PC-9 (cell line): ENCODE data around the gene SPDYE3. TPM values are rescaled to one million over a fixed set of nuclear protein-coding genes. Genes with fewer than 3 reads are reported as not detected.

Experiments used
- BruUV-seq: library from RNA; stranded (reverse); fragments of 400-500 nt; replicated peaks from 2 replicates; lab custom pipeline; 2021; lab: Mats Ljungman, UMichigan
- CTCF ChIA-PET: fragments of 300-600 bp; sonication (Branson Sonifier 250); formaldehyde crosslinking; loops from one replicate; lab custom pipeline; 2022; ENCODE audit warnings: antibody characterized with exemption; lab: Charles Lee
- POLR2A ChIA-PET: fragments of 300-600 bp; sonication (Branson Sonifier 250); formaldehyde crosslinking; loops from one replicate; lab custom pipeline; 2022; ENCODE audit warnings: antibody characterized with exemption; ENCODE audit not compliant: unreplicated experiment; lab: Charles Lee
- DNase-seq, 2 experiments: peaks; one replicate each; pipeline versions ENCODE4 v3.0.0 to v3.0.0-alpha.2; 2015 to 2022; ENCODE audit warnings: mixed read lengths in 1 of 2
- H2AFZ ChIP-seq: fragments of 200-600 bp; sonication (generic); 2 replicates; pipeline ENCODE4 v1.8.1; 2017; ENCODE audit warnings: antibody characterized with exemption
- H3F3A ChIP-seq: fragments of 200-600 bp; sonication (generic); 2 replicates; pipeline ENCODE4 v1.8.1; 2017; ENCODE audit warnings: antibody characterized with exemption, mild to moderate bottlenecking, low read depth; ENCODE audit not compliant: insufficient read depth
- H3K27ac ChIP-seq: fragments of 200-600 bp; sonication (generic); 2 replicates; pipeline ENCODE4 v1.6.1; 2016; ENCODE audit warnings: mixed run types
- H3K27me3 ChIP-seq: fragments of 200-600 bp; sonication (generic); 2 replicates; pipeline ENCODE4 v1.6.1; 2016; ENCODE audit warnings: low read depth, mixed run types; ENCODE audit not compliant: insufficient read depth
- H3K36me3 ChIP-seq: fragments of 200-600 bp; sonication (generic); 2 replicates; pipeline ENCODE4 v1.6.1; 2016; ENCODE audit warnings: low read depth, mixed run types
- H3K4me1 ChIP-seq: fragments of 200-600 bp; sonication (generic); replicated peaks from 2 replicates; pipeline ENCODE4 v1.6.1; 2016; ENCODE audit warnings: mixed run types; ENCODE audit not compliant: insufficient read depth
- H3K4me2 ChIP-seq: fragments of 200-600 bp; sonication (generic); 2 replicates; pipeline ENCODE4 v1.6.1; 2017; ENCODE audit warnings: mixed run types
- H3K4me3 ChIP-seq: fragments of 200-600 bp; sonication (generic); 2 replicates; pipeline ENCODE4 v1.6.1; 2016; ENCODE audit warnings: mixed run types
- H3K79me2 ChIP-seq: fragments of 200-600 bp; sonication (generic); 2 replicates; pipeline ENCODE4 v1.6.1; 2017; ENCODE audit warnings: low read depth, mixed run types
- H3K9me2 ChIP-seq: fragments of 200-600 bp; sonication (generic); 2 replicates; pipeline ENCODE4 v1.8.1; 2017; ENCODE audit warnings: mild to moderate bottlenecking; ENCODE audit not compliant: insufficient read depth
- H3K9me3 ChIP-seq: fragments of 200-600 bp; sonication (generic); 2 replicates; pipeline ENCODE4 v1.8.1; 2016; ENCODE audit warnings: low read depth; ENCODE audit not compliant: insufficient read depth
- H4K20me1 ChIP-seq: fragments of 200-600 bp; sonication (generic); 2 replicates; pipeline ENCODE4 v1.8.1; 2017; ENCODE audit not compliant: insufficient read depth
- EZH2 ChIP-seq: fragments of 200-600 bp; sonication (generic); IDR thresholded peaks from 2 replicates; pipeline ENCODE4 v1.8.0; 2017; ENCODE audit warnings: antibody characterized with exemption, low read depth
- intact Hi-C: fragments of 100-400 bp; cut with micrococcal nuclease; formaldehyde crosslinking; loops from one replicate; pipeline ENCODE4 v1.10.0; 2022; ENCODE audit not compliant: unreplicated experiment
- total RNA-seq: library from RNA; stranded (reverse); gene quantifications from 2 replicates; pipeline ENCODE4 v1.2.3, GENCODE V29; 2021
- TF ChIP-seq, protein P1 (sequence below): fragments of 200-600 bp; sonication (generic); conservative IDR thresholded peaks from 2 replicates; pipeline ENCODE4 v1.6.1; 2017; ENCODE audit warnings: mixed run types, antibody characterized with exemption, mild to moderate bottlenecking, moderate library complexity

The SPDYE3 gene
- total RNA-seq, 1 experiment from 2014 or later = not detected

DNA sequence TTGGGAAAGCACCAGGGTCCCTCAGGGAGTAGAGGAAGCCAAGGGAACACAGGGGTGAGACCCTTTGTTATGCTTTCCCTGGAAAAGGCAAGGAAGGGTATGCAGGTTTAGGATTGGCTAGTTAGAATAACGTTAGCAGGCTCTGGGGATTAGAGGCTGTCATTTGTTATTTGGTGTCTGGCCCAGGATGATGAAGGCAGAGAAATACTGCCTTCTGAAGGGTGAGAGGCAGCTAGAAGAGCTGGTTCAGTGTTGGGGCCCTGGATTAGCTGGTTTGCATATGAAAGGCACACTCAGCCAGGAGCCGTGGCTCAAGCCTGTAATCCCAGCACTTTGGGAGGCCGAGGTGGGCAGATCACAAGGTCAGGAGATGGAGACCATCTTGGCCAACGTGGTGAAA lies 62.8 kb downstream of the SPDYE3 start:
- CTCF ChIA-PET = no interaction called here

DNA sequence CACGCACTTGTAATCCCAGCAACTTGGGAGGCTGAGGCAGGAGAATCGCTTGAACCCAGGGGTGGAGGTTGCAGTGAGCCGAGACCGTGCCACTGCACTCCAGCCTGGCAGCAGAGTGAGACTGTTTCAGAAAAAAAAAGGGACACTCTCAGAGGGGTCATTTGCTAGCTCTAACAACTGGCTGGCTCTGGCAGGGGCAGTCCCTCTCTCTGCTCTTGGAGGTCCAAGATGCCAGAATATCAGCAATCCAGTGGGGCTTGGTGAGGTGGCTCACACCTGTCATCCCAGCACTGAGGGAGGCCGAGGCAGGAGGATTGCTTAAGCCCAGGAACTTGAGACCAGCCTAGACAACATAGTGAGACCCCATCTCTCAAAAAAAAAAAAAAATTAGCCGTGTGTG lies 63.2 kb downstream of the SPDYE3 start:
- no peak overlapping the region for H3K4me2 ChIP-seq
- POLR2A ChIA-PET = interaction anchor here (0.6 kb wide), 2 partner anchors 202 to 233 kb away, joined by 3 to 7 read pairs; partner anchors contain the start of gene GAL3ST4
- no peak overlapping the region for H3K4me3 ChIP-seq
- TF ChIP-seq, protein P1, sequence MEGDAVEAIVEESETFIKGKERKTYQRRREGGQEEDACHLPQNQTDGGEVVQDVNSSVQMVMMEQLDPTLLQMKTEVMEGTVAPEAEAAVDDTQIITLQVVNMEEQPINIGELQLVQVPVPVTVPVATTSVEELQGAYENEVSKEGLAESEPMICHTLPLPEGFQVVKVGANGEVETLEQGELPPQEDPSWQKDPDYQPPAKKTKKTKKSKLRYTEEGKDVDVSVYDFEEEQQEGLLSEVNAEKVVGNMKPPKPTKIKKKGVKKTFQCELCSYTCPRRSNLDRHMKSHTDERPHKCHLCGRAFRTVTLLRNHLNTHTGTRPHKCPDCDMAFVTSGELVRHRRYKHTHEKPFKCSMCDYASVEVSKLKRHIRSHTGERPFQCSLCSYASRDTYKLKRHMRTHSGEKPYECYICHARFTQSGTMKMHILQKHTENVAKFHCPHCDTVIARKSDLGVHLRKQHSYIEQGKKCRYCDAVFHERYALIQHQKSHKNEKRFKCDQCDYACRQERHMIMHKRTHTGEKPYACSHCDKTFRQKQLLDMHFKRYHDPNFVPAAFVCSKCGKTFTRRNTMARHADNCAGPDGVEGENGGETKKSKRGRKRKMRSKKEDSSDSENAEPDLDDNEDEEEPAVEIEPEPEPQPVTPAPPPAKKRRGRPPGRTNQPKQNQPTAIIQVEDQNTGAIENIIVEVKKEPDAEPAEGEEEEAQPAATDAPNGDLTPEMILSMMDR = no peak
- no peak for TF ChIP-seq EZH2
- H2AFZ ChIP-seq = no peak overlapping the region
- DNase-seq = no peak
- no peaks in the 10 kb centered on the region for H3K4me1 ChIP-seq
- CTCF ChIA-PET = no interaction called here
- H3K79me2 ChIP-seq = no peaks in the 10 kb centered on the region
- no peaks in the 10 kb centered on the region for H3K27me3 ChIP-seq
- H3K9me3 ChIP-seq = no peaks in the 10 kb centered on the region
- BruUV-seq = no TSS peak
- H3F3A ChIP-seq = peaks cover 33% of the 10 kb centered on the region
- peaks cover 9% of the 10 kb centered on the region; the same call in 1 of the 2 replicates for H4K20me1 ChIP-seq
- no peak overlapping the region for H3K27ac ChIP-seq
- no peaks in the 10 kb centered on the region for H3K36me3 ChIP-seq
- intact Hi-C loops = no loop called here
- no peaks in the 10 kb centered on the region for H3K9me2 ChIP-seq

More for the DNA sequence above, 62.8 kb downstream of the SPDYE3 start:
- H3K4me3 ChIP-seq = no peak overlapping the region
- H3K4me2 ChIP-seq = no peak overlapping the region
- H3F3A ChIP-seq = peaks cover 38% of the 10 kb centered on the region
- H3K4me1 ChIP-seq = no peaks in the 10 kb centered on the region
- H3K27me3 ChIP-seq = no peaks in the 10 kb centered on the region
- H3K36me3 ChIP-seq = no peaks in the 10 kb centered on the region
- intact Hi-C loops = no loop called here
- DNase-seq = no peak
- no peaks in the 10 kb centered on the region for H3K79me2 ChIP-seq
- no peaks in the 10 kb centered on the region for H3K9me3 ChIP-seq
- H3K27ac ChIP-seq = no peak overlapping the region
- H2AFZ ChIP-seq = no peak overlapping the region
- no peaks in the 10 kb centered on the region for H3K9me2 ChIP-seq
- H4K20me1 ChIP-seq = peaks cover 9% of the 10 kb centered on the region; the same call in 1 of the 2 replicates
- BruUV-seq = TSS peak; percentile 4
- POLR2A ChIA-PET = interaction anchor here (0.6 kb wide), 2 partner anchors 202 to 233 kb away, joined by 3 to 7 read pairs; partner anchors contain the start of gene GAL3ST4
- TF ChIP-seq, protein P1 = no peak
- no peak for TF ChIP-seq EZH2

DNA sequence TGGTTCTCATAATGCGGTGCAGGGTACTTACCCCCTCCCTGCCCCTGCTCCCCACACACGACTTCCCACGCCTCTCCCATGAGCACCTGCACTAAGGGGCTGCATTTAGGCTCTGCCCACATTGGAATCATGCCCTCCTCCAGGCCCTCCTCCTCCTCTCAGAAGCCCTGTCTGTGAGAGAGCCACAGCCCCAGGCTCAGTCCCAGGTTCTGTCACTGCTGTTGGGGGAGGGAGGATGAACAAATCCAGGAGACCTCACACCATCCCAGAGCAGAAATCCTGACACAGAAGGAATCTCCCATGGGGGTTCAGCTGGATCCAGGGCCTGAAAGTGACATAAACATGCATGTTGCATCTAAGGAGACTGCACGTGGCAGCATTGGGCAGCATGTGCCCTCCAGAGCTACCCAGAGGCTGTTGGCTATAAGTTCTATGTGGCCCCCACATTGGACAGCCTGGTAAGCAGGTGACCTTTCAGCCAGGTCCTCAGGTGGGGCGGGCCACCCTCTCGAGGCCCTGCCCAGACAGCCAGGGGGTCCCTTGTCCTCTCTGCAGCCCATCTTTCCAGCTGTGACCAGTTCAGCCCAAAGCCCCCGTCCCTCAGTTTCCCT lies 64.2 kb downstream of the SPDYE3 start:
- H3K9me3 ChIP-seq = no peaks in the 10 kb centered on the region
- H3K4me3 ChIP-seq = no peak overlapping the region
- H4K20me1 ChIP-seq = peaks cover 6% of the 10 kb centered on the region; the same call in 1 of the 2 replicates
- H3F3A ChIP-seq = peaks cover 24% of the 10 kb centered on the region
- ChIA-PET CTCF (interaction anchor here (0.5 kb wide), 1 partner anchor 115 kb away, joined by 3 read pairs; no protein-coding TSS in a partner anchor), POLR2A (interaction anchor here (0.6 kb wide), 1 partner anchor 48 kb away, joined by 4 read pairs; no protein-coding TSS in a partner anchor)
- no peak overlapping the region for H2AFZ ChIP-seq
- DNase-seq = no peak
- no peaks in the 10 kb centered on the region for H3K9me2 ChIP-seq
- H3K4me2 ChIP-seq = no peak overlapping the region
- no TSS peak for BruUV-seq
- TF ChIP-seq EZH2 = no peak
- TF ChIP-seq, protein P1 = no peak
- no peaks in the 10 kb centered on the region for H3K36me3 ChIP-seq
- no peaks in the 10 kb centered on the region for H3K79me2 ChIP-seq
- intact Hi-C loops = no loop called here
- no peaks in the 10 kb centered on the region for H3K4me1 ChIP-seq
- no peaks in the 10 kb centered on the region for H3K27me3 ChIP-seq
- no peak overlapping the region for H3K27ac ChIP-seq

Other genes with a start within 250 kb of the SPDYE3 start
- gene ZNF3, start 226.0 kb upstream of the SPDYE3 start, total RNA-seq = 35.2 and 39.0 TPM in 2 replicates
- 120 and 145 TPM in 2 replicates for gene COPS6, start 218.7 kb upstream of the SPDYE3 start, total RNA-seq
- 195 and 238 TPM in 2 replicates for gene MCM7, start 206.3 kb upstream of the SPDYE3 start, total RNA-seq
- gene AP4M1, start 206.1 kb upstream of the SPDYE3 start, total RNA-seq = 18.1 and 26.2 TPM in 2 replicates
- 91.4 and 108 TPM in 2 replicates for gene TAF6, start 188.3 kb upstream of the SPDYE3 start, total RNA-seq
- gene CNPY4, start 188.1 kb upstream of the SPDYE3 start, total RNA-seq = 10.3 and 10.5 TPM in 2 replicates
- gene MBLAC1, start 180.7 kb upstream of the SPDYE3 start, total RNA-seq = 0.70 and 1.4 TPM in 2 replicates
- 160 and 285 TPM in 2 replicates for gene LAMTOR4, start 158.8 kb upstream of the SPDYE3 start, total RNA-seq
- gene TRAPPC14, start 149.0 kb upstream of the SPDYE3 start, total RNA-seq = 20.5 and 23.4 TPM in 2 replicates
- 1.4 and 2.7 TPM in 2 replicates for gene GAL3ST4, start 139.1 kb upstream of the SPDYE3 start, total RNA-seq
- gene GPC2, start 130.3 kb upstream of the SPDYE3 start, total RNA-seq = 4.5 and 10.0 TPM in 2 replicates
- gene STAG3, start 129.8 kb upstream of the SPDYE3 start, total RNA-seq = 0.83 and 1.4 TPM in 2 replicates
- gene PVRIG, start 87.8 kb upstream of the SPDYE3 start, total RNA-seq = 0.95 and 1.1 TPM in 2 replicates
- gene PILRB, start 50.4 kb downstream of the SPDYE3 start, total RNA-seq = 119 and 121 TPM in 2 replicates
- 1.5 and 2.8 TPM in 2 replicates for gene PILRA, start 65.8 kb downstream of the SPDYE3 start, total RNA-seq
- gene ZCWPW1, start 121.0 kb downstream of the SPDYE3 start, total RNA-seq = 7.4 TPM in 2 replicates
- 62.6 and 70.3 TPM in 2 replicates for gene MEPCE, start 122.1 kb downstream of the SPDYE3 start, total RNA-seq
- gene PPP1R35, start 128.8 kb downstream of the SPDYE3 start, total RNA-seq = 49.1 and 67.6 TPM in 2 replicates
- gene SPACDR, start 156.6 kb downstream of the SPDYE3 start, total RNA-seq = 1.4 and 4.2 TPM in 2 replicates
- 68.8 and 79.8 TPM in 2 replicates for gene TSC22D4, start 171.5 kb downstream of the SPDYE3 start, total RNA-seq
- 1.3 and 1.9 TPM in 2 replicates for gene NYAP1, start 176.2 kb downstream of the SPDYE3 start, total RNA-seq
- 30.4 and 35.2 TPM in 2 replicates for gene AGFG2, start 231.5 kb downstream of the SPDYE3 start, total RNA-seq